Mucosa of stomach (tissue), 1 donor: ENCODE results near the gene NEB.
"Not testable (repeated sequence)": the region's sequence is repeated elsewhere in the genome, so short reads cannot be mapped to it uniquely, and the experiment has no call there.

Experiments used
- H3K27me3 ChIP-seq: one replicate; pipeline ENCODE4 v1.7.0; 2013; ENCODE audit warnings: mild to moderate bottlenecking, low read length; ENCODE audit not compliant: control insufficient read depth, insufficient read depth
- H3K36me3 ChIP-seq: one replicate; pipeline ENCODE4 v1.7.0; 2013; ENCODE audit warnings: low read length; ENCODE audit not compliant: control insufficient read depth, insufficient read depth
- H3K4me1 ChIP-seq: one replicate; pipeline ENCODE4 v1.7.0; 2013; ENCODE audit warnings: mild to moderate bottlenecking, low read length; ENCODE audit not compliant: control insufficient read depth, insufficient read depth
- H3K4me3 ChIP-seq: one replicate; pipeline ENCODE4 v1.7.0; 2013; ENCODE audit warnings: low read length
- H3K9ac ChIP-seq: one replicate; pipeline ENCODE4 v1.7.0; 2013; ENCODE audit warnings: mild to moderate bottlenecking, low read length, moderate library complexity
- H3K9me3 ChIP-seq: one replicate; pipeline ENCODE4 v1.7.0; 2013; ENCODE audit warnings: mild to moderate bottlenecking, low read length, moderate library complexity; ENCODE audit not compliant: control insufficient read depth
- donor health status: Pancreatic carcinoma.

Gene NEB

GRCh38 chr2:151581300-151581699 is 153.0 kb downstream of the NEB start:
- H3K27me3 ChIP-seq, H3K9ac ChIP-seq: not testable (repeated sequence)

GRCh38 chr2:151580697-151581096 is 153.6 kb downstream of the NEB start:
- not testable (repeated sequence) for H3K4me3 ChIP-seq, H3K4me1 ChIP-seq, H3K9ac ChIP-seq, H3K9me3 ChIP-seq, H3K27me3 ChIP-seq, H3K36me3 ChIP-seq

More at GRCh38 chr2:151581300-151581699, 153.0 kb downstream of the NEB start:
- H3K9me3 ChIP-seq, H3K4me1 ChIP-seq, H3K4me3 ChIP-seq, H3K36me3 ChIP-seq: not testable (repeated sequence)

DNA sequence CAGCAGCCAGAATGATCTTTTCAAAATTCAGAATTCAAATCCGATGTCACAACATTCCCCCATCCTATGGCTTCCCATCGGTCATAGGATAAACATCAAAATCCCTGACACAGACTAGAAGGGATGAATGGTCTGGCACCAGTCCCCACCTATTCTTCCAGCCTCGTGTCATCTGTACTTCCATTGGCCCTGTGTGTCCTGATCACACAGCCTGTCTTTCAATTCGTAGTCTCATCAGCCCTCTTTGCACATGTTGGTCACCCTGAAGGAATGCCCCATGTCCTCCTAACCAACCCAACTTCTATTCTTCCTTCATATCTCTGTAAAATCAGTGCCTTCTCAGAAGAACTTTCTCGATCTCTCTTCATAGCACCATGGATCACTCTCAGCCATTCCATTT is 157.2 kb downstream of the NEB start:
- Histone ChIP-seq H3K4me1 (no peaks in the 10 kb centered on the region), H3K9ac (no peak overlapping the region), H3K27me3 (no peaks in the 10 kb centered on the region), H3K36me3 (no peaks in the 10 kb centered on the region), H3K4me3 (no peak overlapping the region), H3K9me3 (no peaks in the 10 kb centered on the region)

DNA sequence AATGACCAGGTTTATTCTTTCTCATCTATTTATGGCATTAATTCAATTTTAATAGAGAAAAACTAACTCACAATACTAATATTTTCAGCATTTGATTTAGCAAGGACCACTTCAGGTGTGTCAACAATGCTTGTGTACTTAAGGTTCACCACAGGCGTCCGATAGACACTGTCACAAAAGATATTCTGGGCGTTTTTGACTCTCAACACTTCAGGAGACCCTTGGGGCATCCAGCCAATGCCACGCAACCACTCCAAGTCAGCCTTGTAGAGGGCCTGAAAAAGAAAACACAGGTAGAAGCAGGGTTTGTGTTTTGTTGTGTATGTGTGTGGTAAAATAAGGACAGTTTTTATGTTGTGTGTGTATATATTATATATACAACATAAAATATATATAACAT is 158.2 kb downstream of the NEB start:
- no peak overlapping the region for H3K4me3 ChIP-seq
- H3K4me1 ChIP-seq: no peaks in the 10 kb centered on the region
- no peak overlapping the region for H3K9ac ChIP-seq
- no peaks in the 10 kb centered on the region for H3K9me3 ChIP-seq
- no peaks in the 10 kb centered on the region for H3K27me3 ChIP-seq
- H3K36me3 ChIP-seq: no peaks in the 10 kb centered on the region

GRCh38 chr2:151575338-151575737 is 158.9 kb downstream of the NEB start:
- Histone ChIP-seq H3K4me1 (no peaks in the 10 kb centered on the region), H3K9ac (no peak overlapping the region), H3K27me3 (no peaks in the 10 kb centered on the region), H3K9me3 (no peaks in the 10 kb centered on the region), H3K4me3 (no peak overlapping the region), H3K36me3 (no peaks in the 10 kb centered on the region)

- no peaks in the 10 kb centered on the region for H3K27me3 ChIP-seq
- H3K4me1 ChIP-seq: no peaks in the 10 kb centered on the region
- no peak overlapping the region for H3K9ac ChIP-seq
- H3K4me3 ChIP-seq: no peak overlapping the region
- no peaks in the 10 kb centered on the region for H3K9me3 ChIP-seq
- H3K36me3 ChIP-seq: no peaks in the 10 kb centered on the region
Measured at GRCh38 chr2:151570191-151570590, 164.1 kb downstream of the NEB start.

GRCh38 chr2:151569167-151569566 is 165.1 kb downstream of the NEB start:
- no peaks in the 10 kb centered on the region for H3K27me3 ChIP-seq
- no peaks in the 10 kb centered on the region for H3K9me3 ChIP-seq
- H3K4me1 ChIP-seq: no peaks in the 10 kb centered on the region
- H3K9ac ChIP-seq: no peak overlapping the region
- no peak overlapping the region for H3K4me3 ChIP-seq
- no peaks in the 10 kb centered on the region for H3K36me3 ChIP-seq

GRCh38 chr2:151568501-151568900 is 165.8 kb downstream of the NEB start:
- H3K4me1 ChIP-seq: no peaks in the 10 kb centered on the region
- no peaks in the 10 kb centered on the region for H3K36me3 ChIP-seq
- H3K4me3 ChIP-seq: no peak overlapping the region
- no peak overlapping the region for H3K9ac ChIP-seq
- H3K27me3 ChIP-seq: no peaks in the 10 kb centered on the region
- H3K9me3 ChIP-seq: no peaks in the 10 kb centered on the region

DNA sequence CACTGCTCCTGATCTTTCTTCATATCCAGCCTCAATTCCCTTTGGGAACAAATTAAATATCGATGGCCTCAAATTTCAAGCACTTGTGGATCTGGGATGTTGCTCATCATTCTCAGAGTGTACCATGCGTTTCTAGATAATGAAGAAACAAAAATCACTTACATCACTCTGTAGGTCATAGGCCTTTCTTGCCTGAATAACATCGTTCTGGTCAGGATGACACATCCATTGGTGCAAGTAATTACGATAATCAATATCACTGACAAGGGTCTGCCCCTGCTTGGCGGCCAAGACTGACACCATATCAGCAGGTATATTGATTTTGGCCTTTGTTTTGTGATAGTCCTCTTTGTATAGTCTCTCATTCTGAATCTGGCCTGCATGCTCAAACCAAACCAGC is 167.3 kb downstream of the NEB start:
- H3K4me3 ChIP-seq: no peak overlapping the region
- H3K9ac ChIP-seq: no peak overlapping the region
- H3K9me3 ChIP-seq: no peaks in the 10 kb centered on the region
- H3K4me1 ChIP-seq: no peaks in the 10 kb centered on the region
- no peaks in the 10 kb centered on the region for H3K27me3 ChIP-seq
- no peaks in the 10 kb centered on the region for H3K36me3 ChIP-seq

DNA sequence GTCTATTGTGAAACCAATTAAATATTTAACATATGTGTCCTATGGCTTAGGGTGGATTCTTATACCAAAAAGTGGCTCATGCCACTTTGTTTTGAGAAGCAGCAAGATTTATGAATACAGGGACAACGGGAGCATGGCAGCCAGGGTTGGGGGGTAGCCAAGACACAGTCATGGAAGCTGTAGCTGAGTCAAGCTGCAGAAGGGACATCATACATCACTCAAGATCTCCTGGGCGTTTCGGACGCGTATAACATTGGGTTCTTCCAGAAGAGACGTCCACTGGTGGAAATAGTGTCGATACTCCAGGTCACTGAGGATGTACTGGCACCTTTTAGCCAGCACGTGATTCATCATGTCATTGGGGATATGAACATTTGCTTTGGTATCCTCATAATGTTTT is 171.9 kb downstream of the NEB start:
- H3K9me3 ChIP-seq: no peaks in the 10 kb centered on the region
- no peaks in the 10 kb centered on the region for H3K4me1 ChIP-seq
- no peak overlapping the region for H3K9ac ChIP-seq
- no peaks in the 10 kb centered on the region for H3K36me3 ChIP-seq
- H3K4me3 ChIP-seq: no peak overlapping the region
- no peaks in the 10 kb centered on the region for H3K27me3 ChIP-seq

DNA sequence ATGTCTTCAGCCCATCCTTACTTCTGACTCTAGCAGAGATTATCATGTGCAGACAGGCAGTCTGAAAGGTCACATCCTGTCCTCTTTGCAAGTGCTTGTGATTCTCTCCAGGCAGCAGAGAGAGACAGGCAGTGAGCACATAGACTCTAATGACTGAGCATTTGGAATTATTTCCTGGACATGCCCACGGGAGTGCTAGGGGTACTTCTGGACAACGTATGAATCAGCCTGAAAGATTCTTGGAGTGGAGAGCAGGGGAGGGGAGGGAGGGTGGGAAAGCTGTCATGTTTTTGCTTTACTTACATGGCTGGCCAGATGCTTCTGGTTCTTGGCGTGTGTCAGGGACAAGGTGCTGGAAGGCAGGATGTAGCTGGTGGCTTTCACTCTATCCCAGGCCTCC is 174.0 kb downstream of the NEB start:
- Histone ChIP-seq H3K9ac (no peak overlapping the region), H3K9me3 (no peaks in the 10 kb centered on the region), H3K4me3 (no peak overlapping the region), H3K4me1 (no peaks in the 10 kb centered on the region), H3K36me3 (no peaks in the 10 kb centered on the region), H3K27me3 (no peaks in the 10 kb centered on the region)

DNA sequence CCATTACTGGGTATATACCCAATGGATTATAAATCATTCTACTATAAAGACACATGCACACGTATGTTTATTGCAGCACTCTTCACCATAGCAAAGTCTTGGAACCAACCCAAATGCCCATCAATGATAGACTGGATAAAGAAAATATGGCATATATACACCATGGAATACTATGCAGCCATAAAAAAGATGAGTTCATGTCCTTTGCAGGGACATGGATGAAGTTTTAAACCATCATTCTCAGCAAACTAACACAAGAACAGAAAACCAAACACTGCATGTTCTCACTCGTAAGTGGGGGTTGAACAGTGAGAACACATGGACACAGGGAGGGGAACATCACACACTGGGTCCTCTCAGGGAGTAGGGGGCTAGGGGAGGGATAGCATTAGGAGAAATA is 174.8 kb downstream of the NEB start:
- not testable (repeated sequence) for H3K4me1 ChIP-seq, H3K27me3 ChIP-seq, H3K9ac ChIP-seq, H3K9me3 ChIP-seq, H3K36me3 ChIP-seq, H3K4me3 ChIP-seq

DNA sequence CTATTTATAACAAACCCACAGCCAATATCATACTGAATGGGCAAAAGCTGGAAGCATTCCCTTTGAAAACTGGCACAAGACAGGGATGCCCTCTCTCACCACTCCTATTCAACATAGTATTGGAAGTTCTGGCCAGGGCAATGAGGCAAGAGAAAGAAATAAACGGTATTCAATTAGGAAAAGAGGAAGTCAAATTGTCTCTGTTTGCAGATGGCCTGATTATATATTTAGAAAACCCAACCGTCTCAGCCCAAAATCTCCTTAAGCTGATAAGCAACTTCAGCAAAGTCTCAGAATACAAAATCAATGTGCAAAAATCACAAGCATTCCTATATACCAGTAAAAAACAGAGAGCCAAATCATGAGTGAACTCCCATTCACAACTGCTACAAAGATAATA is 176.4 kb downstream of the NEB start:
- H3K9me3 ChIP-seq, H3K4me1 ChIP-seq, H3K9ac ChIP-seq, H3K36me3 ChIP-seq, H3K27me3 ChIP-seq, H3K4me3 ChIP-seq: not testable (repeated sequence)
